Epithelial cell of esophagus (primary cell): ENCODE data around the gene LARGE2.
A peak's percentile ranks its signal among the peaks of the same experiment; 100 is the strongest.

Source experiments
- DNase-seq: peaks from one replicate; pipeline ENCODE4 v3.0.0; 2010; ENCODE audit warnings: low read depth
- H3K4me3 ChIP-seq: 2 replicates; pipeline ENCODE4 v1.5.1; 2011; ENCODE audit warnings: mild to moderate bottlenecking, low read length, control low read depth
- TF ChIP-seq, protein P1 (sequence below): IDR thresholded peaks from 2 replicates; pipeline ENCODE4 v1.5.1; 2011; ENCODE audit warnings: low read depth, mild to moderate bottlenecking, low read length, control low read depth, inconsistent platforms; ENCODE audit not compliant: insufficient read depth; ENCODE audit errors: missing control alignments

LARGE2 gene

DNA sequence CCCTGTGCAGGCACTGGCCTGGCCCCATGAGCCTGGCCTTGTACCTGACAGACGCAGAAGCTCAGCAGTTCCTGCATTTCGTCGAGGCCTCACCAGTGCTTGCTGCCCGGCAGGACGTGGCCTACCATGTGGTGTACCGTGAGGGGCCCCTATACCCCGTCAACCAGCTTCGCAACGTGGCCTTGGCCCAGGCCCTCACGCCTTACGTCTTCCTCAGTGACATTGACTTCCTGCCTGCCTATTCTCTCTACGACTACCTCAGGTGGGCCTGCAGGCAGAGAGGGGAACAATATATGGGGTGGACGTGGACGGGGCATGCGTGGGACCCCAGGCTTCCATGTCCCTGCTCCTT lies 4.9 kb downstream of the LARGE2 start:
- TF ChIP-seq, protein P1, sequence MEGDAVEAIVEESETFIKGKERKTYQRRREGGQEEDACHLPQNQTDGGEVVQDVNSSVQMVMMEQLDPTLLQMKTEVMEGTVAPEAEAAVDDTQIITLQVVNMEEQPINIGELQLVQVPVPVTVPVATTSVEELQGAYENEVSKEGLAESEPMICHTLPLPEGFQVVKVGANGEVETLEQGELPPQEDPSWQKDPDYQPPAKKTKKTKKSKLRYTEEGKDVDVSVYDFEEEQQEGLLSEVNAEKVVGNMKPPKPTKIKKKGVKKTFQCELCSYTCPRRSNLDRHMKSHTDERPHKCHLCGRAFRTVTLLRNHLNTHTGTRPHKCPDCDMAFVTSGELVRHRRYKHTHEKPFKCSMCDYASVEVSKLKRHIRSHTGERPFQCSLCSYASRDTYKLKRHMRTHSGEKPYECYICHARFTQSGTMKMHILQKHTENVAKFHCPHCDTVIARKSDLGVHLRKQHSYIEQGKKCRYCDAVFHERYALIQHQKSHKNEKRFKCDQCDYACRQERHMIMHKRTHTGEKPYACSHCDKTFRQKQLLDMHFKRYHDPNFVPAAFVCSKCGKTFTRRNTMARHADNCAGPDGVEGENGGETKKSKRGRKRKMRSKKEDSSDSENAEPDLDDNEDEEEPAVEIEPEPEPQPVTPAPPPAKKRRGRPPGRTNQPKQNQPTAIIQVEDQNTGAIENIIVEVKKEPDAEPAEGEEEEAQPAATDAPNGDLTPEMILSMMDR = no peak
- H3K4me3 ChIP-seq = no peak overlapping the region
- no peak for DNase-seq

DNA sequence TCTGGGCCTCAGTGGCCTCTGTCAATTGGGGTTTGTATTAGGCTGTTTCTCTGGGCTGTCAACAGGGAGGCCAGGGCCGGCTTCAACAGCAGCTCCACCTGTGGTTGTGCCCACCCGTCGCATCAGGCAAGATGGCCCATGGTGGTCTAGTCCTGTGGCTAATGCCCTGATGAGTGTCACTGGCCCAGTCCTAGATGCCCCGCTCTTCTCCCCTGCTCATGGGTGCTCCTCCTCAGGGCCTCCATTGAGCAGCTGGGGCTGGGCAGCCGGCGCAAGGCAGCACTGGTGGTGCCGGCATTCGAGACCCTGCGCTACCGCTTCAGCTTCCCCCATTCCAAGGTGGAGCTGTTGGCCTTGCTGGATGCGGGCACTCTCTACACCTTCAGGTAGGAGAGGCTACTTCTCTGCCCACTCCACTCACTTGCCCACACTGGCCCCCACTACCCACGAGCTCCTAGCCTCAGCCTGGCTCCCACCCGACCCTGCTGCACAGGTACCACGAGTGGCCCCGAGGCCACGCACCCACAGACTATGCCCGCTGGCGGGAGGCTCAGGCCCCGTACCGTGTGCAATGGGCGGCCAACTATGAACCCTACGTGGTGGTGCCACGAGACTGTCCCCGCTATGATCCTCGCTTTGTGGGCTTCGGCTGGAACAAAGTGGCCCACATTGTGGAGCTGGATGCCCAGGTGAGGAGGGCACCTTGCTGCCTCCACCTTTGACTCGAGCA lies 5.4 kb downstream of the LARGE2 start:
- no peak for DNase-seq
- H3K4me3 ChIP-seq = no peak overlapping the region

DNA sequence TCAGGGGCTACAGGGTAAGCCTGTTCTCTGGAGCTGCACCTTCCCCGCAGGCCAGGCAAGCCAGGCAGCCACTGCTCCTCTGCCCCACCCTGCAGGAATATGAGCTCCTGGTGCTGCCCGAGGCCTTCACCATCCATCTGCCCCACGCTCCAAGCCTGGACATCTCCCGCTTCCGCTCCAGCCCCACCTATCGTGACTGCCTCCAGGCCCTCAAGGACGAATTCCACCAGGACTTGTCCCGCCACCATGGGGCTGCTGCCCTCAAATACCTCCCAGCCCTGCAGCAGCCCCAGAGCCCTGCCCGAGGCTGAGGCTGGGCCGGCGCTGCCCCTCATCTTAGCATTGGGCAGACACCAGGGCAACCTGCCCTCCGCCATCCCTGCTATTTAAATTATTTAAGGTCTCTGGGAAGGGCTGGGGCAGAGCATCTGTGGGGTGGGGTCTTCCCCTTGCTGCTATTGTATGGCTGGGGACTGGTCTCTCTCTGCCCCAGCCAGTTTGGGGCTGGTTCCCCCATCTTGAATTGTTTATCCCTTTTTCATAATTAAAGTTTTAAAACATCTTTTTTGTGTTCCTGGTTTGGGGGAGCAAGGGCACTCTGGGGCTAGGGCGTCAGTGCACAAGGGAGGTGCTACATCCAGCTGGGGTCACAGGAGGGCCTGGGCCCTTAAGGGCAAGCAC lies 6.2 kb downstream of the LARGE2 start:
- no peak overlapping the region for H3K4me3 ChIP-seq
- TF ChIP-seq, protein P1 = no peak
- peak; percentile 41 for DNase-seq

More for the DNA sequence above, 5.4 kb downstream of the LARGE2 start:
- TF ChIP-seq, protein P1 = no peak

DNA sequence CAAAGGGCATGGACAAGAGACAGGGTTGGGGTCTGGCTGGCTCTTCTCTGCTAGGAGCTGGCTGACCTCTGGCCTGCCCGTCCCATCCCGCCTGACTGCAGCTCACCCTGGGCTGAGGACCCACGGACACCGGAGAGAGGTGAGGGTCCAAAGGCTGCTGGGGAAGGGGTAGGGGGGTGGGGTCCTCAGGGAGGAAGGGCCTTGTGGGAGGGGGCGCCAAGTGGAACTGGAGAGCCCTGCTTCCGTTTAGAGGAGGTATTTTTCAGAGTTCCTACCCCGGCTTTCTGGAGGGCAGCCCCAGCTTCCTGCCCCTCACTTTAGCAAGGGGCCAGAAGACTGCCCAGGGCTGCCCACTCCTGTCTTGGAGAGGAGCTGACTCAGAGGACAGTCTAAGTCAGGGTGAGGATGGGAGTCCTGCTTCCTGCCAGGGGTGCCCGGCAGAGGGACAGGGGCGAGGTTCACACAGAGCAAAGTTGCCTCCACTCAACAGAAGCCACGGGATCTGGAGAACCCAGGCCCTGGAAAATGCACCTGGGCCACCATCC lies 7.1 kb downstream of the LARGE2 start:
- H3K4me3 ChIP-seq = no peak overlapping the region
- DNase-seq = peak; percentile 48
- TF ChIP-seq, protein P1 = no peak

DNA sequence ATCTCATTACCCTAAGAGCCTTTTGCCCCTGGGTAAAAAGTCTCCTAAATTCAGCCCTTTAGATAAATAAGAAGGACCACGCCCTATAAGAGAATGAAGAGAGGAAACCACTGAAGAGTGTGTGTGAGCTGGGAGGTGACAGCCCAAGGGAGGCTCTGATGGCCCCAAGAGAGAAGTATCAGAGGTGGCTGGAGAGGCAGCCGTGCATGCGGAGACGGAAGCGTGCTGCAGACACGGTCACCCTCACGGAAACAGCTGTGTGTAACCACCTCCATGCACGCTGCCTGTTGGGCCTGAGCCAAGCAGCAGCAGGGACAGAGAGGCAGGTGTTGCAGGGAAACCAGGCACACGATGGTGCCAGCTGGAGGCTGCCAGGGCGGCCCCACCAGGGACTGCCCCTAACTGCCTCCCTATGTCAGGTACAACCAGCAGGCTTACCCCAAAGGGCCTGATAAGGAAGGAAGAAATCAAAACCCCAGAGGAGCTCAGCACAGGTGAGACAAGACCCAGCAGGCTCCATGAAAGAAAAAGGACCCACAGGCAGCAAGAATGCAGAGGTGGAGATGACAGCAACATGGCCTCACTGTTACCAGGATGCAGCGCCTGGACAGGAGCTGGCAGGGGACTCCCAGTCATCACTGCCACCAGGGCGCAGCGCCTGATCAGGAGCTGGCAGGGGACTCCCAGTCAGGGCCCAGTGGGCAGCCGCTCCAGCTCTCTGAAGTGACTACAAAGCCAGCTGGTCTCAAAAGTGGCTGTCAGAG lies 7.8 kb downstream of the LARGE2 start:
- H3K4me3 ChIP-seq = no peak overlapping the region
- DNase-seq = peak; percentile 59
- TF ChIP-seq, protein P1 = no peak

DNA sequence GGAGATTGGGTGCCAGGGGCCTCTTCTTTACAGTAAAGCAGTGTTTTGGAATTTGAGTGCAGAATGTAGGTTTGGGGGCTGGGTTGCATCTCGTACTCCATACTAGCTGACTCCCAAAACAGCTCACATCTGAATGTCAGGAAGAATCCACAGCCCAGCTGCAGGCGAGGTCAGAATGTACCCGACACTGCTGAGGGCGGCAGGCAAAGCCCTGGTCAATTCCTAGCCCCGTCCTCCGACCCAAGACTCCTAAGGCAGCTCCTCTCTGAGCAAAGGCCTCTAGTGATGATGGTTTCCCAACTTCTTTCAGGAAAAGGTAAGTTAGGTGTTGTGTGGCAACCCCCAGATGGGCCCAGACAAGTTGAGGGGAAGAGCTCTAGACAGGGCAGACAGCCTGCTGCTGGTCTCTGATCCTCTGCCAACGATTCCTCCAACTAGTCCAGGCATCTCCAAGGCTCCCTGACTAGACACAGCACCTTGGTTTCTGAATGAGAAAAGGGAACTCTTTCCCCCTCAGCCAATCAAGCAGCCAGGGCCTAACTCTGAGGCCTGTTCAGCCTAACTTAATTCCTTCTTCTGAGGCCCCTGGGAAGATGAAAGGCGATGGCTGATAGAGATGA lies 8.6 kb downstream of the LARGE2 start:
- no peak overlapping the region for H3K4me3 ChIP-seq
- DNase-seq = peak; percentile 99
- TF ChIP-seq, protein P1 = no peak
